Measurements from ENCODE around the gene KHSRP.

KHSRP gene

DNA sequence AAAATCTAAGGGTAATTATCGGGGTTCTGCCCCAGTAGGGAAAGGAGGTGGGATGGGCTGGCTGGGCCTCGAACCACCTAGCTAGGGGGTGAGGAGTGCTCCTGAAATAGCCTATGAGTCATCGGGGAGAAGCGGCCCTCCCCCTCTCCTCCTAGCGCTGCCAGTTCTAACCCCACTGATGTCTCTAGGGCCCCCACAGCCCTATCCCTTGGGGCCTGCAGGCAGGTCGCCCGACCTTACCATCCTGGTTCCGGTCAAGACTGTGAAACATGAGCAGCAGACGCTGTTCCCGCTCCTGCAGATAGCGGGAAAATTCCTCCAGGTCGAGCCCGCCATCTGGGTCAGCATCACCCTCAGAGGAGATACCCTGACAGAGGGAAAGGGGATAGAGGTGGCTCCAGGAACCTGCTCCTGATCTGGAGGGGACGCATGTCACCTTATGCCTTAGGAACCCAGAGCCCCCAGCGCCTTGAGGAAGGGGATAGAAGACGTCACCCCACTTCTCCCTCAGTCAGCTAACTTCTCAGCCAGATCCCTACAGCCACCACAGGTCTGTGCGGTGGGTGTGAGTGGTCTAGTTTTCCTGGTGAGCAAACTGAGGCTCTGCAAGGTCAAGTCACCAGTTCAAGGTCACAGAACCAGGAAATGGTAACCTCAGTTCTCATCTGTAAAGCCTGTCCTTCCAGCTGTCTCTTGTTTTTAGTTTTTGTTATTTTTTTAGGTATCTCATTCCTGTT, 33.5 kb upstream of the KHSRP start:
- peak overlapping the region; percentile 83 to 99 for H3K4me3 Mint-ChIP-seq
- DNase-seq (no peak), ATAC-seq (no peak)
- H3K9me3 Mint-ChIP-seq = peaks cover 16 to 32% of the 10 kb centered on the region in 2 donors
- H3K27ac Mint-ChIP-seq = no peak overlapping the region
- H3K4me1 Mint-ChIP-seq = peaks cover 28% of the 10 kb centered on the region
- H3K27me3 Mint-ChIP-seq = no peaks in the 10 kb centered on the region

DNA sequence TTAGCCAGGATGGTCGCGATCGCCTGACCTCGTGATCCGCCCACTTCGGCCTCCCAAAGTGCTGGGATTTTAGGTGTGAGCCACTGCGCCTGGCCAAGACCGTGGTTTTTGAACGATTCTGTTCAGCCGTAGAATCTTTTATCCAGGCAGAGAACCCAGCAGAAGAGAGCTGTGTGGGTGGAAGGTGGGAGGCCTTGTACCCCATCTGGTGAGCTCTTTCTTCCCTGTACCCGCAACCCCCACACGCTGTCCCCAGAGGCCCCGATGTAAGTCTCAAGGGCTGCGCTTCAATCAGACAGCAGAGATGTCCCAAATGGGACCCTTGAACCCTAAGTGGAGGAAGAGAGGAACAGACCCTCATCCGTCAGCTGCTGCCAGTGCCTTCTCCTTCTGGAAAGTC, 31.3 kb upstream of the KHSRP start:
- DNase-seq (no peak), ATAC-seq (no peak)
- Mint-ChIP-seq H3K27me3 (no peaks in the 10 kb centered on the region), H3K4me3 (no peak overlapping the region), H3K27ac (no peak overlapping the region), H3K4me1 (peaks cover 28% of the 10 kb centered on the region), H3K9me3 (peaks cover 16 to 32% of the 10 kb centered on the region in 2 donors)

DNA sequence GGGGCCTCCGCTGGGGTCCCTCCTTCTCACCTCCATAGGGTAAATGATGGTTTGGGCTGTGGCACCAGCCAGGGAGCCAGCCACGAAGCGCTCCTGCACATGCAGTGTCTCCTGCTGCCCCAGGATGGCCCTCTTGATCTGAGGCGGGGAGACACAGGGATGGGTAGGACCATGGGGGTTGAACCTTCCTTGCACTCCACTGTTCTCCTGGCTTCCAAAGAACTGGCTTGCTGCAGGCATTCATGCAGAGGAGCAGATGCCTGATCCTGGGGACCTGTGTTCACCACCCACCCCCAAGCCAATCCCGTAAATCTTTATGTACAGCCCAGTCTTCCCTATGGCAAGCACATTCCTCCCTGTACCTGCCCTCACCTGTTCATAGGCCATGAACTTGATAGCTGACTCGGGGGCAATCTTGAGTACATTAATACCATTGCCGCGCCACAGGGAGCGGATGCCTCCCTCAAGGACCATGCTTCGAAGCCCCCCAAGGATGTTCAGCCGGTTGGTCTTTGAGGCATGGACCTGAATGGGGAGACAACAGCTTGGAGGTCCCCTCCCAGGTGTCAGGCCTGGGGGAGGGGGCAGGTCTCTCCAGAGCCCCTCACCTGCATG, 29.4 kb upstream of the KHSRP start:
- H3K4me1 Mint-ChIP-seq = peaks cover 19% of the 10 kb centered on the region
- no peak overlapping the region for H3K27ac Mint-ChIP-seq
- no peaks in the 10 kb centered on the region for H3K27me3 Mint-ChIP-seq
- no peak overlapping the region for H3K4me3 Mint-ChIP-seq
- DNase-seq = no peak
- no peak for ATAC-seq
- H3K9me3 Mint-ChIP-seq = peaks cover 16 to 32% of the 10 kb centered on the region in 2 donors

DNA sequence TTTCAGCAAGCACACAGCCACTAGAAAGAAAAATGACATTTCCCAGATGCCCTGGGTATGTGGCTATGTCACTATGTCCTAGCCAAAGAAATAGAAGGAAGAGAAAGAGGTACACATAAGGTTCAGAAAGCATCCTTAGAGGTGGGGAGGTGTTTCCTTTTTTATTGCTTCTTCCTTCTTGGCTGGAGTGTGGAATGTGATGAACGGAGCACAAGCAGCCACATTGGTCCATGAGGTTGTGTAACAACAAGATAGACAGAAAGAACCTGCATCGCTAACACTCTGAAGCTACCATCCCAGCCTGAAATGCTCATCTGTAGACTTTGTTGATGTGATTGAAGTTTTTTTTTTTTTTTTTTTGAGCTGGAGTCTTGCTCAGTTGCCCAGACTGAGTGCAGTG, 28.3 kb upstream of the KHSRP start:
- Mint-ChIP-seq H3K4me1 (peaks cover 7% of the 10 kb centered on the region), H3K27ac (no peak overlapping the region), H3K27me3 (no peaks in the 10 kb centered on the region), H3K4me3 (no peak overlapping the region), H3K9me3 (peaks cover 16 to 32% of the 10 kb centered on the region in 2 donors)
- DNase-seq (no peak), ATAC-seq (no peak)

DNA sequence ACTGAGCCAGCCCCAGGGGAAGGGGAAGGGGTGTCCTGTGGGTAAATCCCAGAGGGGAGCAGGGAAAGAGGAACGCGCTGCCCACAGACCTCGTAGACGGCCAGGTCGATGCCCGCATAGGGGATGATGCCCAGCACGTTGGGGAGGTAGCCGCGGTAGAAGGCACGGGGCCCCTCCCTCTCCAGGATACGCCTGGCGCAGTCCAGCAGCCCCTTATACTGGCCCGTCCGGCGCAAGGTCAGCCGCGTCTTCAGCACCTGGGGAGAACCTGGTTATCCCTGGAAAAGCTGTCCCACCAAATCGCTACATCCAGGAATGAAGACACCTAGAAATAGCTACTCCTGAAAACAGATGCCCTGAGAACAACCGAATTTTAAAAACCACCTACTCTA, 27.6 kb upstream of the KHSRP start:
- Mint-ChIP-seq H3K4me3 (no peak overlapping the region), H3K4me1 (peaks cover under 1% of the 10 kb centered on the region), H3K27me3 (no peaks in the 10 kb centered on the region), H3K9me3 (peaks cover 16 to 32% of the 10 kb centered on the region in 2 donors), H3K27ac (no peak overlapping the region)
- DNase-seq (no peak), ATAC-seq (no peak)

DNA sequence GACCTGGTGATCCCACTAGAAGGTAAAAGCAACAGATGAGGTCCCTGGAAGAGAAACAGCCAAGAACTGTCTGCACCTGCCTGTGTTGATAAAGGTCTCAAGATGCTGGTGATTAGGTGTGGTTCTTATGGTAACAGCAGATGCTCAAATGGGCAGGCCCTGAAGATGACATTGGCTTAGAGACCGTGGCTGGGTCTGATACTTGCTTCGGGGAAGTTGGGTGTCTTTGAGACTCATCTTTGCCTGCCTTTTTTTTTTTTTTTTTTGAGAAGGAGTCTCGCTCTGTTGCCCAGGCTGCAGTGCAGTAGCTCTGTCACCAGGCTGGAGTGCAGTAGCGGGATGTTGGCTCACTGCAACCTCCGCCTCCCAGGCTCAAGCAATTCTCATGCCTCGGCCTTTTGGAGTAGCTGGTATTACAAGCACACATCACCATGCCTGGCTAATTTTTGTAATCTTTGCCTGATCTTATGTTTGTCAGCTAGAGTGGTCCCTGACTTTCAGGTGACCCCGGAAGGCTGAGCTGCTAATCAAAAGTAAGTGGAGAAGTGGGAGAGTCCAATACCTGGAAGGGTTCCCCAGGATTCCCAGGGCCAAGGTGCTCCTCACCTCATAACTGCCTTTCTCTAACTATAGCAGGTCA, 27.1 kb upstream of the KHSRP start:
- Mint-ChIP-seq H3K9me3 (peaks cover 16 to 32% of the 10 kb centered on the region in 2 donors), H3K4me1 (no peaks in the 10 kb centered on the region), H3K27me3 (no peaks in the 10 kb centered on the region), H3K27ac (no peak overlapping the region), H3K4me3 (no peak overlapping the region)
- DNase-seq = no peak
- no peak for ATAC-seq

DNA sequence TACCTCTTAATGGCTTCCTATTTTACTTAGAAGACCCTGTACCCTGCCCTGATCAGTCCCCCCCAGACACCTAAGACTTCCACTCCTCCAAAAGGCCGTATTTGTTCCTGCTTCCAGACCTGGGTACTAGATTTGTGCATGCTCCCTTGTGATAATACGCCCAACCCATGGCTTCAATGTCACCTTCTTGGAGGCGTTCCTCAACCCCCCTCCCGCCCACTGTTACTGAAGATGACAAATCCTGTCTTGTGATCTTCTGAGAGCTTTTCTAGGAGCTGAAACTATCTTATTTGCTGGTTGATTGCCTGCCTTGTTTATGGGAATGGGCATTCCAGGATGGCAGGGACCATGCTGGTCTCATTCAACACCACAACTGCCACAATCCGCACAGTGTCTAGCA, 25.6 kb upstream of the KHSRP start:
- no peak for DNase-seq
- no peak for ATAC-seq
- no peaks in the 10 kb centered on the region for H3K4me1 Mint-ChIP-seq
- H3K27ac Mint-ChIP-seq = no peak overlapping the region
- no peak overlapping the region for H3K4me3 Mint-ChIP-seq
- peaks cover 14 to 20% of the 10 kb centered on the region in 2 donors for H3K9me3 Mint-ChIP-seq
- no peaks in the 10 kb centered on the region for H3K27me3 Mint-ChIP-seq

DNA sequence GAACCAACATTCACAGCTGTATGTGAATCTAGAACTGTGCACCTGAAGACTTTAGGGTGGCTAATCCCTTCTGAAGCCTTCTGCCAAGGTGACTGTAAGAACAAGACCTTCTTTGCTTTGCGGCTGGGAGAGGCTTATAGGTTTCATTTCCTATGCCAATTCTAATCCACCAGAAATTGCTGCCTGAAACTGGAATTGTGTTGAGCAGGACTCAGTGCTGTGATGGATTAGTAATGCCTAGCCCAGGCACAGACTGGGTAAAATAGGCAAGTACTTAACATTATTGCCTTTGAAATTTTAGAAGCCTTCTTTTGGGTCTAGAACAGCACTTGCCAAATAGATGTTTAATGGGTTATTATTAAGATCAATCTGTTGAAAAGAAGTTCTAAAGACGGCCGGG, 23.4 kb upstream of the KHSRP start:
- no peaks in the 10 kb centered on the region for H3K4me1 Mint-ChIP-seq
- no peaks in the 10 kb centered on the region for H3K27me3 Mint-ChIP-seq
- H3K9me3 Mint-ChIP-seq = no peaks in the 10 kb centered on the region
- DNase-seq (no peak), ATAC-seq (no peak)
- no peak overlapping the region for H3K4me3 Mint-ChIP-seq
- no peak overlapping the region for H3K27ac Mint-ChIP-seq

DNA sequence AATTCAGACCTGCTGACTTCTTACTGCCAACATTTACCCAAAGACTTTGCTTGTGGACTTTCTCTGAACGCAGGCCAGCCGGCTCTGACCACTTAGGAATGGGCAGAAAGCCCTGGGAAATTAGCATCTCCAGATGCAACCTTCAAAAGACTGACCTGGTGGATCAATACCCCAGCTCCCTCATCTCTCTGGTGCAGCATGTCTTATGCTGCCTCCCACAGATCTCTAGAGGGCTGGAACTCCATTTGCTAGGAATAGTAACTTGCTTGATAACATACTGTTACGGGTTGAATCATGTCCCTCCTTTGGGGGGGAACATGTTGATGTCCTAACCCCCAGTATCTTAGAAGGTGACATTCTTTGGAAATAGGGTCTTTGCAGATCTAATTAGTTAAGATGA, 21.8 kb upstream of the KHSRP start:
- ATAC-seq (no peak), DNase-seq (no peak)
- Mint-ChIP-seq H3K4me3 (no peak overlapping the region), H3K4me1 (no peaks in the 10 kb centered on the region), H3K9me3 (no peaks in the 10 kb centered on the region), H3K27me3 (no peaks in the 10 kb centered on the region), H3K27ac (no peak overlapping the region)

DNA sequence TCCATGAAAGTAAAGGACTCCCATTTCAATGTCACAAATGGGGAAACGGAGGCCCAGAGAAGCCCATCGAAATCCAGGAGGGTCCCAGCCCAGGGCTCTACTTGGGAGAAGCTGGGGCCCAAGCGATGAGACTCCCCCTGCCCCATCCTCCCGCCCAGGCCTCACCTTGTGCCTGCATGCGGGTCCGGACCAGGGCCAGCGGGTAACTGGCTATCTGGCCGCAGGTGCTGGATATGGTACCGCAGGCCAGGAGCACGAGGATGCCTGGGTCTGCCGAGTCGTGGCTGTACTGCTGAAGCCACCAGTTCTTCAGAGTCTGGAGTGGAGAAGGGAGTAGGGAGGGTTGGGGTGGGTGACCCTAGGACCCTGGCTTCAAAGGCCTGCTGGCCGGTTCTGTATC, 19.4 kb upstream of the KHSRP start:
- DNase-seq = no peak
- no peak overlapping the region for H3K4me3 Mint-ChIP-seq
- H3K4me1 Mint-ChIP-seq = no peaks in the 10 kb centered on the region
- no peaks in the 10 kb centered on the region for H3K27me3 Mint-ChIP-seq
- no peak overlapping the region for H3K27ac Mint-ChIP-seq
- no peaks in the 10 kb centered on the region for H3K9me3 Mint-ChIP-seq
- ATAC-seq = no peak

DNA sequence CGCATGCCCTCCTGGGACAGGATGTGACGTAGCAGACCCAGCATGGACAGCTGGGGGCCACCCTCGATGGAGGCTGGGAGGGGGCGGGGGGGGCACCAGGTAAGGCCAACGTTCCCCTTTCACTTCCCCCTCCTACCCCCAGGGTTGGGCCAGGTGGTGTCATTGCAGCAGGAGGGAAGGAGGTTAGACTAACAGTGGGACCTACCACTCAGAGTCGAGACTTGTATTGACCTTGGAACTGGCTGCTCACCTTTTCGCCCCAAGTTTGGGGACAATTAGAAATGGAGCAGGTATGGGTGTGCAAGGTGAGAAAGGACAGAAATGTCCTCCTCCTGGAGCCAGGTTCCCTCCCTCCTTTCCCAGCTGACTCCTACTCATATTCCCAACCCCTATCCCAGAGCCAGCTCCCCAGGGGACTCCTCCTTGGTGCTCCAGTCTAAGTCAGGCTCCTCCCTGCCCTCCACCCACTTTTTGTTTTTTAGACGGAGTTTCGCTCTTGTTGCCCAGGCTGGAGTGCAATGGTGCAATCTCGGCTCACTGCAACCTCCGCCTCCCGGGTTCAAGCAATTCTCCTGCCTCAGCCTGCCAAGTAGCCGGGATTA, 17.6 kb upstream of the KHSRP start:
- ATAC-seq (no peak), DNase-seq (no peak)
- no peak overlapping the region for H3K4me3 Mint-ChIP-seq
- no peaks in the 10 kb centered on the region for H3K9me3 Mint-ChIP-seq
- H3K27ac Mint-ChIP-seq = no peak overlapping the region
- no peaks in the 10 kb centered on the region for H3K4me1 Mint-ChIP-seq
- no peaks in the 10 kb centered on the region for H3K27me3 Mint-ChIP-seq

DNA sequence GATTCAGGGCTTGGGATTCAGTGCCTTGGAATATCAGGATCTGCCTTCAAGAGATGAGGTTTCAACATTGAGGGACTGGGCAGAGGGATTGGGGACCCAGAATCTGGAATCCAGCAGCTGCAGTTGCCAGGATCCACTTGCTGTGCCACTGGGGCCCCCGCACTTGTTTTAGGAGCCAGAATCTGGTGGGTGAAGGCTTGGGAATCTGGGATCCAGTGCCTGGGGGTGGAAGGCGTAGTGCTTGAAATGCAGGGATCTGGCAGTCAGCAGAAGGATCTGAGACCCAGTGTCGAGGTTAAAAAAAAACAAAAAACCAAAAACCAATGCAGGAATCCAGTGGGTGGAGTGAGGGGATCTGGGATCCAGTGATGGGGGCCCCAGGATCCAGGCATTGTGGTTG, 16.3 kb upstream of the KHSRP start:
- Mint-ChIP-seq H3K4me3 (no peak overlapping the region), H3K27me3 (no peaks in the 10 kb centered on the region), H3K27ac (peak overlapping the region; percentile 3 to 38), H3K4me1 (no peaks in the 10 kb centered on the region), H3K9me3 (no peaks in the 10 kb centered on the region)
- DNase-seq (no peak), ATAC-seq (no peak)

DNA sequence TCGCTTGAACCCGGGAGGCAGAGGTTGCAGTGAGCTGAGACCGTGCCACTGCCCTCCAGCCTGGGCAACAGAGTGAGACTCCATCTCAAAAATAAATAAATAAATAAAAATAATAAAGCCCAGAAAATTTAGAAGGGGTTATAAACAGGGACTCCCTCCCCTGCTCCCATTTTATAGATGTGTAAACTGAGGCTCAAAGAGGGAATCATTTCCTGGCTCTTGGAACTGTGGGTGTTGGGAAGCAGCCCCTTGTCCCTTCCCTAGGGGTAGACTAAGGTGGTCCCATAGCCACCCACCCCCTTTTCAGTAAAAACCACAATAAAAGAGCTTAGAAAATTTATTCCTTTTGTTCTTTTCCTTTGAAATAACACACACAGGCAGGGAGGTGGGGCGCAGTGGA, 15.1 kb upstream of the KHSRP start:
- Mint-ChIP-seq H3K4me1 (no peaks in the 10 kb centered on the region), H3K27me3 (no peaks in the 10 kb centered on the region)

DNA sequence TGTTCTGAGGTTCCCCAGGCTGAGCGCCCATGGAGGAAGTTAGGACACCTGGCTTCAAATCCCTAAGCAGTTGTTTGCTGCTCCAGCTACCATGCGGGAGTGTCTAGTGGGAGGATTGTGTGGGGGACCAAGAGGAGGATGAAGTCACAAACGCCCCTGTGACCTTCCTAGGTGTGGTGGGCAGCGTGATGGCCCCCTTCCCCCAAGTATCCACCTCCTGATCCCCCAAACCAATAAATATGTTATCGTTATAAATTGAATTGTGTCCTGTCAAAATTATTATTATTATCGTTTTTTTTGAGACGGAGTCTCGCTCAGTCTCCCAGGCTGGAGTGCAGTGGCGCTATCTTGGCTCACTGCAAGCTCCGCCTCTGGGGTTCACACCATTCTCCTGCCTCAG, 9.1 kb upstream of the KHSRP start, which contains the start of gene SLC25A41:
Gene SLC25A41 (minus strand): TSS at position 101 of the 400 bp plus-strand sequence. CDS start 70 bp downstream, at position 31.
- peaks cover 17% of the 10 kb centered on the region for H3K4me1 Mint-ChIP-seq
- no peak within 1 kb of the TSS for H3K4me3 Mint-ChIP-seq
- ATAC-seq = no peak
- H3K27ac Mint-ChIP-seq = no peak within 1 kb of the TSS
- no peaks in the 10 kb centered on the region for H3K9me3 Mint-ChIP-seq
- no peaks in the 10 kb centered on the region for H3K27me3 Mint-ChIP-seq
- DNase-seq = no peak

More for the DNA sequence above, 15.1 kb upstream of the KHSRP start:
- Mint-ChIP-seq H3K4me3 (no peak overlapping the region), H3K27ac (no peak overlapping the region), H3K9me3 (no peaks in the 10 kb centered on the region)
- DNase-seq (no peak), ATAC-seq (no peak)

DNA sequence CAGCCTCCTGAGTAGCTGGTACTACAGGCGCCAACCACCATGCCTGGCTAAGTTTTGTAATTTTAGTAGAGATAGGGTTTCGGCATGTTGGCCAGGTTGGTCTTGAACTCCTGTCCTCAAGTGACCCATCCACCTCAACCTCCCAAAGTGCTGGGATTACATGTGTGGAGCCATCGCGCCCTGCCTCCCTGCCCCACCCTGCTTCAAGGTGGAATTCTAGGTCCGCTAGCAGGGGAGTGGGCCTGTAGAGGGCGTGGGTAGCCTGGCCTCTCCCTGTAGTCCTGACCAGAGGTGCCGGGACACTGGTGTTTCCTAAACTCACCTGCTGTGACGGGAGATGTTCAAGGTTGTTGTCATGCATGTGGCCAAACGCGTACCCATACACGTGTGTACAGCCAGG, 8.6 kb upstream of the KHSRP start:
- no peaks in the 10 kb centered on the region for H3K9me3 Mint-ChIP-seq
- no peak overlapping the region for H3K4me3 Mint-ChIP-seq
- DNase-seq (no peak), ATAC-seq (no peak)
- no peaks in the 10 kb centered on the region for H3K27me3 Mint-ChIP-seq
- peaks cover 17% of the 10 kb centered on the region for H3K4me1 Mint-ChIP-seq
- no peak overlapping the region for H3K27ac Mint-ChIP-seq

DNA sequence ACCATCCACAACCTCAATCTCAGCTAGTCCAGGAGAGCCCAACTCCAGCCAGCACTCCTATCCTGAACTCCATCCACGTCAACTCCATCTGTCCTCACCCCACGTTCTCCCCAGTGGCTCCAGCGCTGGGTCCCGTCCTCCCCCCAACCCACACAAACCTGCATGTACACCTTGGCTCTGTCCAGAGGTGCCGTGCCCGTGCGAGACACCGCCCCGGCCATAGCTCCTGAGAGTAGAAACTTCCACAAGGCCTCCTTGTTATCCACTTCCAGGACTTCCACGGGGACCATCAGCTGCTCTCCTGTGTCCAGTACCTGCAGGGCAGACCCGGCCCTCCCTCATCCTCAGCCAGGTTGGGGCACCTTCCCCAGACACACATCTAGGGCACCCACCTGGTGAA, 7.3 kb upstream of the KHSRP start:
- Mint-ChIP-seq H3K4me3 (peak overlapping the region in 1 of 2 donors; percentile 22), H3K4me1 (peaks cover 17% of the 10 kb centered on the region), H3K27me3 (no peaks in the 10 kb centered on the region), H3K9me3 (no peaks in the 10 kb centered on the region), H3K27ac (no peak overlapping the region)
- ATAC-seq (no peak), DNase-seq (no peak)
